Psoas muscle (tissue), 8 donors: ENCODE measurements around the gene ACTL6B. TPM values are rescaled to one million over a fixed set of nuclear protein-coding genes. Genes with fewer than 3 reads are reported as not detected.

ENCODE experiments used
- ATAC-seq, 4 donors: fragments of 200-7000 bp; cut with Tn5 transposase; one replicate each; pipeline ENCODE4 v1.9.1; 2020; ENCODE audit warnings: moderate library complexity in 3 of 4, mild to moderate bottlenecking in 2 of 4
- DNase-seq, 2 donors: peaks; one replicate each; pipeline ENCODE4 v3.0.0-alpha.2; 2020
- H3K27ac ChIP-seq: fragments of 200-600 bp; one replicate; pipeline ENCODE4 v1.8.0; 2022
- H3K27me3 ChIP-seq, 3 donors: fragments of 200-600 bp in 1 of 3; one replicate each; pipeline versions ENCODE4 v1.6.1 to v1.8.0; 2013 to 2022; ENCODE audit warnings: low read length in 2 of 3, mild to moderate bottlenecking in 2 of 3, moderate library complexity in 1 of 3; ENCODE audit not compliant: insufficient read depth in 3 of 3
- H3K36me3 ChIP-seq, 2 donors: fragments of 200-600 bp in 1 of 2; one replicate each; pipeline versions ENCODE4 v1.6.1 to v1.8.0; 2013 to 2022; ENCODE audit warnings: low read depth in 1 of 2, mild to moderate bottlenecking in 1 of 2, moderate library complexity in 1 of 2; ENCODE audit not compliant: insufficient read depth in 1 of 2
- H3K4me1 ChIP-seq: fragments of 200-600 bp; one replicate; pipeline ENCODE4 v1.8.0; 2022
- H3K4me3 ChIP-seq: fragments of 200-600 bp; one replicate; pipeline ENCODE4 v1.8.0; 2022; ENCODE audit warnings: mild to moderate bottlenecking
- H3K9me3 ChIP-seq: fragments of 200-600 bp; one replicate; pipeline ENCODE4 v1.8.0; 2022
- CTCF ChIP-seq: fragments of 200-600 bp; IDR thresholded peaks from one replicate; pipeline ENCODE4 v1.8.0; 2022; ENCODE audit warnings: antibody characterized with exemption
- WGBS, 3 donors: extraction: QIAGEN DNeasy Blood & Tissue Kit; methylation state at CpG; one replicate each; pipeline versions ENCODE4 v1.1.6 to v1.1.7; 2013; 5-methylcytosine and 5-hydroxymethylcytosine counted together
- intact Hi-C, 2 donors: fragments of 100-400 bp; cut with DNase I; formaldehyde crosslinking; loops; one replicate each; pipeline versions ENCODE4 v1.11.0 to v1.14.2; 2022
- polyA plus RNA-seq, 3 donors: library from polyadenylated mRNA; stranded (reverse); fragments of 200-250 nt; gene quantifications; one replicate each; pipeline ENCODE4 v1.2.3, GENCODE V29; 2013
- total RNA-seq, 4 donors: library from RNA; stranded (reverse); fragmentation: NEBNext Ultra II Directional in 2 of 4; extraction: Animal tissue kit (Norgen Biotek cat#: 25700) in 2 of 4; gene quantifications; one replicate each; pipeline versions ENCODE4 v1.2.1 to v1.2.4, GENCODE V29; 2021 to 2023
- donor health status: healthy with polysubstance abuse.
- donor health status: DM: no; HTN: no; CAD: no; lungs with moderate emphysema.
- donor health status: Bipolar disorder and iron deficiency.
- donor health status: healthy.
- donor health status: DM: yes; HTN: yes; CAD: no.
- donor health status: DM: no; HTN: no; CAD: no.
- donor health status: DM: no; HTN: no; CAD: no.
- donor health status: DM: yes; HTN: yes; CAD: no.

ACTL6B gene
- total and polyA plus RNA-seq, 7 donors = 0.03 TPM; not detected in 6

- no peaks in the 10 kb centered on the region for H3K9me3 ChIP-seq
- WGBS, 3 donors = 81 to 88% (median 82%) methylated on average over 15 of the region's 15 CpGs
- no peaks in the 10 kb centered on the region for H3K36me3 ChIP-seq
- DNase-seq = no peak
- H3K27me3 ChIP-seq = peaks cover 0 to 9% (median 0%) of the 10 kb centered on the region in 3 donors
- no peak overlapping the region for H3K4me3 ChIP-seq
- intact Hi-C loops = no loop called here
- H3K27ac ChIP-seq = no peak overlapping the region
- H3K4me1 ChIP-seq = peaks cover 8% of the 10 kb centered on the region
- TF ChIP-seq CTCF = no peak
- no peak for ATAC-seq
Observed at GRCh38 chr7:100623951-100624824, 32.1 kb downstream of the ACTL6B start.

GRCh38 chr7:100621554-100621953 is 34.7 kb downstream of the ACTL6B start:
- WGBS, 3 donors = 73 to 74% (median 74%) methylated on average over 8 of the region's 8 CpGs
- Histone ChIP-seq H3K27me3 (no peaks in the 10 kb centered on the region), H3K4me1 (peaks cover 3% of the 10 kb centered on the region), H3K9me3 (no peaks in the 10 kb centered on the region), H3K4me3 (no peak overlapping the region), H3K36me3 (no peaks in the 10 kb centered on the region), H3K27ac (no peak overlapping the region)
- TF ChIP-seq CTCF = no peak
- intact Hi-C loops = no loop called here
- ATAC-seq (no peak), DNase-seq (no peak)

GRCh38 chr7:100620804-100621203 is 35.4 kb downstream of the ACTL6B start:
- intact Hi-C loops = no loop called here
- Histone ChIP-seq H3K27me3 (no peaks in the 10 kb centered on the region), H3K4me3 (no peak overlapping the region), H3K27ac (no peak overlapping the region), H3K9me3 (no peaks in the 10 kb centered on the region), H3K36me3 (no peaks in the 10 kb centered on the region), H3K4me1 (no peaks in the 10 kb centered on the region)
- DNase-seq (no peak), ATAC-seq (no peak)
- no peak for TF ChIP-seq CTCF
- 93 to 96% (median 95%) methylated on average over 23 of the region's 23 CpGs for WGBS, 3 donors

GRCh38 chr7:100620239-100620638 is 36.0 kb downstream of the ACTL6B start:
- no peaks in the 10 kb centered on the region for H3K9me3 ChIP-seq
- WGBS, 3 donors = 90 to 95% (median 94%) methylated on average over 6 of the region's 6 CpGs
- no peak for ATAC-seq
- intact Hi-C loops = no loop called here
- TF ChIP-seq CTCF = no peak
- H3K27me3 ChIP-seq = no peaks in the 10 kb centered on the region
- H3K4me3 ChIP-seq = no peak overlapping the region
- H3K4me1 ChIP-seq = no peaks in the 10 kb centered on the region
- DNase-seq = no peak
- H3K36me3 ChIP-seq = peaks cover 0 to 4% of the 10 kb centered on the region in 2 donors
- no peak overlapping the region for H3K27ac ChIP-seq
